HG03432 (cell line): ENCODE results near the gene RIMS4.

Source experiments
- ATAC-seq: cut with Tn5 transposase; IDR thresholded peaks from one replicate; pipeline ENCODE4 v1.9.1; 2021; ENCODE audit warnings: mild to moderate bottlenecking, moderate library complexity; ENCODE audit not compliant: unreplicated experiment

Gene RIMS4

DNA sequence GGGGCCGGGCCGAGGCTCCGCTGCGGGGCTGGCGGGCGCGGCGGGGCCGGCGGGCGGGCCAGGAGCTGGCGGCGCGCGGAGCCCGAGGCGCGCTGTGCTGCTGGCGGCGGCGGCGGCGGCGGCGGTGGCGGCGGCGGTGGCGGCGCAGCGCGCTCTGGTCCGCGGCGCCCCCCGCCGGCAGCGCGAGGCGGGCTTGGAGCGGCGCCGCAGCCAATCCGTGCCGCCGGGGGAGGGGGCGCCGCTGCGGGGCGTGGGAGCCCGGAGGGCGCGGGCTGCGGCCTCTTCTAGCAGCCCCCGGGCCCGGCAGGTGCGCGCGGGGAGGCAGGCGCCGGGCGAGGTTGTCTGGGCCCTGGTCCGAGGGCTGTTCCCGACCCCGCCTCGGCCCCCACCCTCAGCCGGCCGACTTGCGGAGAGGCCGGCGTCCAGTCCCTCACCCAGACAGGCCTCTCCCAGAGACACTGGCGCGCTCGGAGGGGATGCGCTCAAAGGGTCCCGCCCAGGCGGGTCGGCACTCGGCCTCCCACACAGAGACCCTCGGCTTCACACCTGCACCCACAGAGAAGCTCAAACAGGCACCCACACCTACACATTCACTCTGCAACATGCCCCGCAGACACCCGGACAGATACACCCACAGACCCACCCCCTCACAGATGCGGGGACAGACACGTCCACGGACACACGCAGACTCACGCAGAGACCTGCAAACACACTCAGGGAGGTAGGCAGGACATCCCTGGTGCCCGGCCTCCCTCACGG is at the start of gene RIMS4:
TSS of gene RIMS4 (minus strand) at position 156 of the 759 bp plus-strand sequence. CDS start 275 bp downstream, outside the sequence.
- ATAC-seq: no peak

- ATAC-seq: no peak
Measured at GRCh38 chr20:44858606-44859360, 48.4 kb upstream of the RIMS4 start.

- ATAC-seq: no peak
Measured at GRCh38 chr20:44856856-44857448, 46.6 kb upstream of the RIMS4 start.

DNA sequence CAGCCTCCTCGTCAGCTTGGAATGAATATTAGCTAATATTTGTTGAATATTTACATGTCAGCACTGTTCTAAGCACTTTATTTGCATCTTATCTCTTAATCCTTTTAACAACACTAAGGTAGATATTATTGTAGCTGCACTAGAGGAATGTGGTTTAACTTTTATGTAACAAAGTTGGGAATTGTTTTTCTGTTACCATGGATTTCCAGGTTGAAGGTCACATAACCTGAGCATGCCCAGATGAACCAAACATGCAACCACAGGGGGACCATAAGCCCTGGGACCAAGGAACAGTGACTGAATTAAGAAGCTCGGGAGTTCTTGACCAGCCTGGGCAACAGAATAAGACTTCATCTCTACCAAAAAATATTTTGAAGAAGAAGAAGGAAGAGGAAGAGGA is 46.1 kb upstream of the RIMS4 start:
- no peak for ATAC-seq

DNA sequence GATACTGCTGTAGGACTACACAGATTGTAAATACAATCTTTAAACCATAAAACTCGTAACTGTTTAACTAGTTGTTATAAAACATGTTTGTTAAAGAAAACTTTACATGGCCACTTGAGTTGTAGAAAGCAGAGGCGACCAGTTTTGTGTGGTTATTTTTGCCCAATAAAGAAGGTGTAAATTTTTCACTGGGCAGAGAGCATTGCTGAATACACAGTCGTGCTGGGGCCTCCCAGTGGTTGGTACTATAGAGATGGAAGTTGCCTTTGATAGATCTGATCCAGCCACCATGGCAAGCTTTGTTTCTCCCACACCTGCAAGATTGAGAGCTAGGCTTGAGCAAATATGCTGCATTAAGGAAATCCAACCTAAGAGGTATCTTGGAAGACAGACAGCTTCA is 41.2 kb upstream of the RIMS4 start:
- ATAC-seq: no peak

- ATAC-seq: no peak
Measured at GRCh38 chr20:44850837-44851236, 40.5 kb upstream of the RIMS4 start.

GRCh38 chr20:44850272-44850671 is 39.9 kb upstream of the RIMS4 start:
- no peak for ATAC-seq

DNA sequence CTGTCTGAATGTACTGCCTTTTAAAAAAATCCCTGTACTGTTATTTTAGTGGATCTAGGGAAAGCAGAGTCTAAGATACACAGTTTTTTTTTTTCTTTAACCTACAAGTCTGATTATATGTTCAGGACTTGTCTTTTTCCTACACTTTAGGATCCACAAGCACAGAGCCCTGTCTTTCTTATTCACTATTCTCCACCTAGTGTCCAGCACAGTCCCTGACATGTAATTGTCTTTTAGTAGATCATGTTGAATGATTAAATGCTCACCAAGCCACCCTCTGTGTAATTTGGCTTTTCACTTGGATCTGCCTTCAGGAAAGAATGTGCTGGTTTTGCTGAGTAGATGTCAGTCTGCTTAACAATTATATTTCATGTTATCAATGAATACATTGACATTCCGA is 39.4 kb upstream of the RIMS4 start:
- no peak for ATAC-seq

- ATAC-seq: no peak
Measured at GRCh38 chr20:44848254-44849015, 38.1 kb upstream of the RIMS4 start.

DNA sequence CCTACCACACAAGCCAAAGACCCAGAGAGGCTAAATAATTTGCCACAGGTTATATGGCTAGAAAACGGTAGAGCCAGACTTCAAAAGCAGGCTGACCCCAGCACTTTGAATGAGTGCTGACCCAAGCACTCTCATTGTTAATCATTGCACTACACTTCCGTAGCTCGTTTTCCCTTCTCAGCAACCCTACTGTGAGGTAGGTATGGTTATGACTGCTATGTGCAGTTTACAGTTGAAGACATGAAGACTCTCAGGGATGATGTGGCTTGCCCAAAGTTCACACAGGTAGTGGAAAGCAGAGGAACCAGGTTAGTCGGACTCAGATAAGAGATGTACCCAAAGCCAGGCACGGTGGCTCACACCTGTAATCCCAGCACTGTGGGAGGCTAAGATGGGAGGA is 33.5 kb upstream of the RIMS4 start:
- no peak for ATAC-seq

- ATAC-seq: no peak
Measured at GRCh38 chr20:44841955-44842354, 31.6 kb upstream of the RIMS4 start.

DNA sequence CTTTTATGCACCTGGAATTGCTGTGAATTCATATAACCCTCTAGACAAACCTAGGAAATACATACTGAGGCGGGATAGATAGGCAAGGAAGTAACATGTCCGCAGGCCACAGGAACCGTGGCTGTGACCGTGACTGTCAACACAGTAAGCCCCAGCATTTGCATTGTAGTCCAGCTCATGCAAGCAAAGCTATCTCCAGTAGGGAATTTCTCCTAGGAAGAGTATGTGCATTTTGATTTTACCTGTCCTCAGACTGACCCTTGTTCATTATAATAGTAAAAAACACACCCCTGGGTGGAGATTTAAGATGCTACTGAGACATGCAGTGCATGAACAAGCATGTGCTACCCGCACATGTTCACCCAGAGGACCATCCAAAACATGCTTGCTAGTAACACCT is 30.5 kb upstream of the RIMS4 start:
- ATAC-seq: no peak

DNA sequence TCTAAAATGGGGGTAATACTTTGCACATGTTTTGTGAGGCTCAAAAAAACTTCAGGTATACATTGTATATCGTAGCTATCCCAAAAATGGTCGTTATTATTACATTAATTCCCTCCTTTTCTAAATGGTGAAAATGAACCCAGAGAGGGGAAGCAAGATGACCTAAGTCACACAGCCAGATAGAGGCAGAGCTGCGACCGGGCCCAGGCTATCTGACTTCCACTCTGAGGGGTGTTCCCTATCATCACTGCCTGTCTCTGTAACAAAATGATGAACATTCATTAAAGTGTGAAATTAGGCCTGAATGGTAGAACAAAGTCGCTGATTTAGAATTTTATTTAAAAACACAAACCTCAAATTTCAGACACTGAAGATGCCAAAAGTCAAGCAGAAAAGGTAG is 29.1 kb upstream of the RIMS4 start:
- ATAC-seq: no peak

DNA sequence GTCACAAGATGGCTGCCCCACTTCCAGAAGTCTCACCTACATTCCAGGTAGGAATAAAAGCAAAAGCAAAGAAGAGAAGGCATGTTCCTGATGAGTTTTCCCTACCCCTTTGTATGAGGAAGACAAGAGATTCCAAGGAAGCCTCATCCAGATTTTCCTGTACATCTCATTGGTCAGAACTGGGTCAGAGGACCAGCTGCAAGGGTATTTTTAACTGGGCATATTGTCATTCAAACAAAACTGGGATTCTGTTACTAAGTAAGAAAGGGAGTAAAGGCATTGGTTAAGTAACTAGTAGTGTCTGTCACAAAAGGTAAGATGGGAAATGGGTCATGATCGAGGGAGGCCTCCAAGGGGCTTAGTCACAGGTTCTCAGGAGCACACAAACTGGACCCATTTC is 28.2 kb upstream of the RIMS4 start:
- ATAC-seq: no peak

DNA sequence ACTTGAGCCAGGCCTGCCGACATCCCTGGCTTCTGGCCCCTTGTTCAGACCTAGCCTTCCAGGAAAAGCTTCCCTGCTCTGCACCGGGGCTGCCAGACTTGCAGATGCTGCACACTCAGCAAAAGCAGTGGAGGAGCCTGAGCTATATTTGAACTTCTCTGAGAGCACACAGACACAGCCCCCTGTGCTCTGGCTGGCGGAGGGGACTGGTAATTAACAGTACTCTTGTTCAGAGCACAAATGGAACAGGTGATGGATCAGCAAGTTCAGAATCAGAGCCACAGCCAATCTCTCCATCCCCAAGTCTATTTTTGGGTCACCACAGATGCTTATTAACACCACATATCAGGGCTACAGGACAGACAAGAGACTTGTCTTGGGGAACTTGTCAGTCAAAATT is 27.6 kb upstream of the RIMS4 start:
- ATAC-seq: no peak

GRCh38 chr20:44836601-44837120 is 26.3 kb upstream of the RIMS4 start:
- ATAC-seq: no peak

DNA sequence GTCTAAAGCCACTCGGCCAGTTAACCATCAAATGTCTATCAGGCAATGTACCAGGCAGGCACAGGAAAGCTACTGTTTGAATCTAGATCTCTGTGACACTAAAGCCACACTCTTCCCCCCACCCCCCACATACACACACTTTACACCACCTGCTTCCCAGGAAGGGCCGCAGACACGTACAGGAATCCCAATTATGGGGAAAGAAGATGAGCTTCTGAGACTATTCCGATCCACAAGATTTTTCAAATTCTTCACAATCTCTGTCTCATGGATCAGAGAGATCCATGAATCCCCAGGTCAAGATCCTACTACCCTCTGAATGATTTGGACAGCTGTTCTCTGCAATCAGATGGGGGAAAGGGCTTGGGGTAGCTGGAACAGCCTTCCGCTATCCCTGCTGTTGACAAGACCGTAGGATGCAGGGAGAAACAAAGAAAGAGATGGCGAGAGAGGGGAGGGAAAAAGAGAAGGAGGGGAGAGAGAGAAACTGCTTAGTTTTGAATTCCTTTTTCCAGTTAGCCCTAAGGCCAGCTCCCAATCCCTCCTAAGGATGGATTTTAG is 25.4 kb upstream of the RIMS4 start:
- ATAC-seq: no peak

GRCh38 chr20:44835116-44835515 is 24.8 kb upstream of the RIMS4 start:
- no peak for ATAC-seq

DNA sequence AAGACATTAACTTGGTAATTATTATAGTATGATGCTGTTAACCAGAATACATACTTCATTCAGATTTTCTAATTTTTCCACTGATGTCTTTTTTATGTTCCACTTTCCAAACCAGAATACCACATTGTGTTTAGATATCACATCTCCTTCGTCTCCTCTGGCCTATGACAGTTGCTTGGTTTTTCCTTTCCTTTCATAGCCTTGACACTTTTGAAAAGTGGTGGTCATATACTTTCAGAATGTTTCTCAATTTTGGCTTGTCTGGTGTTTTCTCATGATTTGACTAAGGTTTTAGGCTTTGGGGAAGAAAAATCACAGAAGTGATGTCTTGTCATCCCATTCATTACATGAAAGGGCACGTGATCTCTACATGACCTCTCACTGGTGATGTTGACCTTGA is 24.3 kb upstream of the RIMS4 start:
- ATAC-seq: no peak

DNA sequence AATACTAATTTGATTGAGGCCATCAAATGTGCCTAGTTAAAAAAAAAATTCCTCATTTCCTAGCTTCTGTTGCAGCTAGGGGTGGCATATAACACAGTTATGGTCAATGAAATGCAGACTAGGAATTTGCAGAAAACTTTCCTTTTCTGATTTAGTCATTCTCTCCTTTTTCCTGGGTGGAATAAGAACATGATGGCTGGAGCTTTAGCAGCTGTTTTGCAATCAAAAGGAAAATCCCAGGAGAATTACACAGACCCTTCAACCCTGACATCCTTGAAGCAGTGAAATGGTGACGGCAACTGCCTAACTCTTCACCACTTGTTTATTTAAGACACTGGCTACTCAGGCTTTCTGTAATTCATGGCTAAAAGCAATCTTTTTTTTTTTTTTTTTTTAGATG is 23.1 kb upstream of the RIMS4 start:
- no peak for ATAC-seq

DNA sequence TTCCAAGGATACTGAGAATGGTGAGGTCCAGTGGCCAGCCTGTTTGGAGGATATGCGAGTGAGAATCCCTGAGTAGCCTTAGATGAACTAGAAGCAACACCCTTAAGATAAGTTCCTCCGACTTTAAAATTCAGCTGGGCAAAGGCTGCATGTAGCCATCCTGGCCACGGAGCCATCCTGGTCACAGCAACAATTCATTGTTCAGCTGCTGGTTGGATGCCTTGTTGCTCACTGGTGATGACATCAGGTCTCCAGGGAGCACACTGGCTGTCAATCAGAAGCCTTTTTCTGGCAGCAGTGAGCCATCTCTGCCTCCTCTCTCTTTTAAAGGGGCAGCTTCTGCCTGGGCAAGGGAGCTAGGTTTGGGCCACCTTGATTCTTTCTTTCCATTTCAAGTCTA is 22.4 kb upstream of the RIMS4 start:
- no peak for ATAC-seq
